CD4-positive, alpha-beta T cell treated with Interferon alpha-2 for 1 hour (primary cell): Measurements from ENCODE around the gene CSF3.
A peak's percentile ranks its signal among the peaks of the same experiment; 100 is the strongest.

Experiments used
- DNase-seq, 2 donors: peaks; one replicate each; pipeline ENCODE4 v3.0.0-alpha.2; 2020 to 2022

The CSF3 gene, protein sequence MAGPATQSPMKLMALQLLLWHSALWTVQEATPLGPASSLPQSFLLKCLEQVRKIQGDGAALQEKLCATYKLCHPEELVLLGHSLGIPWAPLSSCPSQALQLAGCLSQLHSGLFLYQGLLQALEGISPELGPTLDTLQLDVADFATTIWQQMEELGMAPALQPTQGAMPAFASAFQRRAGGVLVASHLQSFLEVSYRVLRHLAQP

DNA sequence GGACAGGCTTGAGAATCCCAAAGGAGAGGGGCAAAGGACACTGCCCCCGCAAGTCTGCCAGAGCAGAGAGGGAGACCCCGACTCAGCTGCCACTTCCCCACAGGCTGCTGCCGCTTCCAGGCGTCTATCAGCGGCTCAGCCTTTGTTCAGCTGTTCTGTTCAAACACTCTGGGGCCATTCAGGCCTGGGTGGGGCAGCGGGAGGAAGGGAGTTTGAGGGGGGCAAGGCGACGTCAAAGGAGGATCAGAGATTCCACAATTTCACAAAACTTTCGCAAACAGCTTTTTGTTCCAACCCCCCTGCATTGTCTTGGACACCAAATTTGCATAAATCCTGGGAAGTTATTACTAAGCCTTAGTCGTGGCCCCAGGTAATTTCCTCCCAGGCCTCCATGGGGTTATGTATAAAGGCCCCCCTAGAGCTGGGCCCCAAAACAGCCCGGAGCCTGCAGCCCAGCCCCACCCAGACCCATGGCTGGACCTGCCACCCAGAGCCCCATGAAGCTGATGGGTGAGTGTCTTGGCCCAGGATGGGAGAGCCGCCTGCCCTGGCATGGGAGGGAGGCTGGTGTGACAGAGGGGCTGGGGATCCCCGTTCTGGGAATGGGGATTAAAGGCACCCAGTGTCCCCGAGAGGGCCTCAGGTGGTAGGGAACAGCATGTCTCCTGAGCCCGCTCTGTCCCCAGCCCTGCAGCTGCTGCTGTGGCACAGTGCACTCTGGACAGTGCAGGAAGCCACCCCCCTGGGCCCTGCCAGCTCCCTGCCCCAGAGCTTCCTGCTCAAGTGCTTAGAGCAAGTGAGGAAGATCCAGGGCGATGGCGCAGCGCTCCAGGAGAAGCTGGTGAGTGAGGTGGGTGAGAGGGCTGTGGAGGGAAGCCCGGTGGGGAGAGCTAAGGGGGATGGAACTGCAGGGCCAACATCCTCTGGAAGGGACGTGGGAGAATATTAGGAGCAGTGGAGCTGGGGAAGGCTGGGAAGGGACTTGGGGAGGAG lies at the start of gene CSF3:
Gene CSF3, plus strand, starts transcription at position 436 of the 993 bp plus-strand sequence. Its CDS starts 35 bp downstream, at position 471.
- DNase-seq = no peak

DNA sequence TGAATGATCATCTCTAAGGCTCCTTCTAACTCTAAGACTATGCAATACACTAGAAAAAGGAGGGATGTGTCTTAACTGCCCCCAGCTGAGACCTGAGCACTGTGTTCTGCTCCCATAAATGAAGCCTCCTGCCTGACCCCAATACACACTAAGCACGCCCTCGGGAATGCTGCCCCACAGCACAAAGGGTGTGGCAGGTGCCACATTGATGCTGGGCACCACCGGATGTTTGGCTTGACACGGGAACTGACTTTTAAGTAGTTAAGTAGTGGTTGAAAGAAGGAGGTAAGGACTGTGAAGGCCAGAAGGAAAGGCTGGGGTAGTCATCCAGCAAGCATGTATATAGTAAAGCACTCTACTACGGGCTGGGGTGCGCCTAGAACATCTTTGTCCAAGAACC lies 48.5 kb upstream of the CSF3 start:
- no peak for DNase-seq

DNA sequence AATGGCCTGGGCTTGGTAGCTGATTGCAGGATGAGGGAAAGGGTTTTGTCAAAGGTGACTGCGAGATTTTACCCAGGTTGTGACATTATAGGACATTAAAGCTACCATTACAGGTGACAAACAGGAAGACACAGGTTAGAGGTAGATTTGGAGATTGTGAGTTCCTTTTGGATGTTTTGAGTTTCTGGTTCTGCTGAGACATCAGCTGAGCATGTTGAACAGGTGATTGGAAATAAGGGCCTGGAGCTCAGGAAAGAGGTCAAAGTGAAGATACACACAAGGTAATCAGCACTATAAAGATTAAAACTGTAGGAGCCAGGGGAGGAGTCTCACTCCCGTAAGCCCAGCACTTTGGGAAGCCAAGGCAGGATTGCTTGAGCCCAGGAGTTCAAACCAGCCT lies 46.5 kb upstream of the CSF3 start:
- no peak for DNase-seq

DNA sequence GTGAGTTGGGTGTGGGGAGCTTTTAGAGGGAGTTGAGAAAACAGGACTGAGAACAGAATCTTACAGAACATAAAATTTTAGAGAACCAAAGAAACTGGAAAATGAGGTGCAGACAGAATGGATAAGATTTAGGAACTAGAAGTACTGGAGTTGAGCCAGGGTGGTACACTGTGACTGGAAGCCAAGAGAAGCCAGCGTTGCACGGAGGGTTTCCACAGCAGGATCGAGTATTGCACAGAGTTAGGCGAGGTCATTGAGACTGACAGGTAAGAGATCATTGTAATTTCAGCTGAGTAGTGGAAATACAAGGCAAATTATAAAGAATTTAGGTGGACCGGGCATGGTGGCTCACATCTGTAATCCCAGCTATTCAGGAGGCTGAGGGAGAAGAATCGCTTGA lies 45.9 kb upstream of the CSF3 start:
- no peak for DNase-seq

DNA sequence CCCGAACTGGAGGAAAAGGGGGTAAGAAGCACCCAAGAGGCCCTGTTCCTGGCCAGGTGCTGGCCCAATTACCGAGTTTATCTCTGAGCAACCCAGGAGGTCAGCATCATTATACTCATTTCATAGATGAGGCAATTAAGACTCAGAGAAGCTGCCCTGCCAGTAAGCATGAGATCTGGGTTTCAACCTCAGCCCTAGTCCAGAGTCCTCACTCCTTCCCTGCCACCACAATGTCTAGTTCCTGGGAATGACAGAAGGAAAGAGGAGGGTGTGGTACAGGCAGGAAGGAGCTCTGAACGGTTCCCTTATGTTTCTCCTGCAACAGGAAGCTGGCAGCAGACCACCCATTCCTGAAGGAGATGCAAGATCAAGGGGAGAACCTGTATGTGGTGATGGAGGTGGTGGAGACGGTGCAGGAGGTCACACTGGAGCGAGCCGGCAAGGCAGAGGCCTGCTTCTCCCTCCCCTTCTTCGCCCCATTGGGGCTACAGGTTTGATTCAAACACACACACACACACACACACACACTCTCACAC lies 45.0 kb upstream of the CSF3 start:
- DNase-seq = no peak

DNA sequence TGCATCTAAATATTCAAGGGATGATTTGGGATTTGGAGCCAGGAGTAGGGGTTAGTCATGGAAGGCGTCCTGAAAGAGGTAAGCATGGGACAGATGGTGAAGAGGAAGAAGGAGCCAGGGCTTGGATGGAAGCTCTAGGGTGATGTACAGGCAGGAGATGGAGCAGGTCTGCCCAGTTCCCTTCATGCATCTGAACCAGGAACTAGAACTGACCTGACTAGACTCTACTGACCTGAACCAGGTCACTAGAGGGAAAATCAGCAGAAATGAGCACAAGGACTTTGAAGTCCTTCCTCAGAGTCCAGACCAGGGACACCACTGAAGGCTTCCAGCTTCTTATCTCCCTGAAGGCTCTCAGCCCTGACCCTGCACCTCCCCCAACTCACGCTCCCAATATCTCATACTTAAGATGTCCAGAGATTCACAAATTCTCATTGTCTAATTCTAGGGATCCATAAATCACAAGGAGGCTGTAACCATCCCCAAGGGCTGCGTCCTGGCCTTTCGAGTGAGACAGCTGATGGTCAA lies 44.1 kb upstream of the CSF3 start:
- no peak for DNase-seq

DNA sequence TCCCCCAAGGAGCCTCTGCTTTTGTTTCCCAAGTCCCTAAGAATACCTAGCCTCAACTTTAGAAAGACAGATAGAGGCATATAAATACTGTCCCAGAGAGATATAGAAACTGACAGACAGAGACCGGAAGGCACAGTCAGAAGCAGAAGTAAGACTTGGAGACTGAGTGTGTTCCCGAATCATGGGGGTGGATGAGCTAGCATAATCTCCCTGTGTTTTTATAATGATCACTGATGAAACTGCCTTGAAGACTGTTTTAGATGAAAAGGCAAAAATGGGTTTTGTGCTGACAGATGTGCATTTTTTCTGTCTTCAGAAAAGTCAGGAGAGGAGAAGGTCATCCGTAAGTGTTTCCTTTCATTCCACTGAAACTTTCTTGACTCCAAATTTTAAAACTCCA lies 43.0 kb upstream of the CSF3 start:
- peak in 1 of 2 donors; percentile 12 for DNase-seq

DNA sequence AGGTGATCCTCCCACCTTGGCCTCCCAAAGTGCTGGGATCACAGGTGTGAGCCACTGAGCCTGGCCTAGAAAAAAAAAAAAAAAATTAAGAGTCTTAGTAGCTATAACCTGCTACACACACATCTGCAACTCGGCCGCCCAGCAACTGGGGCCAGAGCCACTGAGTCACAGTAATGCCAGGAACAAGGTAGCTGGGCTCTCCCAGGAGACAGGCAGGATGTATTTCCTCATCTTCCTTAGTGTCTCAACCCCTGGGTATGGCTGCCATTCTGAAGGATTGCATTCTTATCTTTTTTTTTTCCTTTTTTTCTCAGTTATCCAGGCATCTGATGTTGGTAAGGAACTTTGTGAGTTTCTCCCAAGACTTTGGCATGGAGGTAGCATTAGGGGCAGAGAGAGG lies 41.7 kb upstream of the CSF3 start:
- DNase-seq = no peak

DNA sequence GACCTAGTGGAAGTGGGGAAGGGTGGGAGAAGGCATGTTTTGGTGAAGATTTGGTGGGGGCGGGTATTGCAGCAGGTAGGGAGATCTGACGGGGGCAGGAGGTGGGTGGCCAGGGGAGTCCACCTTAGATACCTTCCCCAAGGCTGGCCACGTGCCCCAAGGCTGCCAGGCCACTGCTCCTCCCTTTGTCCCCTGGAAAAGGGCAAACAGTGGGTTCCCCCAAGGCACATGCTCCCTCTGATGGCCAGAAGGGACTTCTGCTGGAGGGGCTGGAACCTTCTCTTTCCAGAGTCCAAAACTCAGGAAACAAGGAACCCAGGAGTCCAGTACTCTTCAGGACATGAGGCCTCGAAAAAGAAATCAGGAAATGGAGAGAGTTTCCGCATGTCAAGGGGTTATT lies 40.8 kb upstream of the CSF3 start:
- DNase-seq = no peak

DNA sequence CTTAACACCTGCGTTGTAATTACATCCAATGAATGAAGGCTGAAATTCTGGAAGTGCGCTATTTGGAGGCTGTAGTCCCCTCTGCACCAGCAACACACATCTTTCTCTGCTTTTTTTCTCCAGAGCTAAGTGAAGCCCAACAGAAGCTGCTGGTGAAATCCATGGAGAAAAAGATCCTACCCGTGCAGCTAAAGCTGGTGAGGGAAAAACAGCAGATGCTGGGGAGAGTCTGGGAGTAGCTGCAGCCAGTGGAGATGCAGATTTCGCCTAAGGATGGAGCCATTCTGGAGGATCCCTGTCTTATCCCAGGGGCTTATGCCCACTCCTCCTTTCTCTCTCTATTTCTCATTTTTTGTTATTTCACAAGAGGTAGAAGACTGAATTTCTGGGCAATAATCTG lies 39.4 kb upstream of the CSF3 start:
- DNase-seq = no peak

DNA sequence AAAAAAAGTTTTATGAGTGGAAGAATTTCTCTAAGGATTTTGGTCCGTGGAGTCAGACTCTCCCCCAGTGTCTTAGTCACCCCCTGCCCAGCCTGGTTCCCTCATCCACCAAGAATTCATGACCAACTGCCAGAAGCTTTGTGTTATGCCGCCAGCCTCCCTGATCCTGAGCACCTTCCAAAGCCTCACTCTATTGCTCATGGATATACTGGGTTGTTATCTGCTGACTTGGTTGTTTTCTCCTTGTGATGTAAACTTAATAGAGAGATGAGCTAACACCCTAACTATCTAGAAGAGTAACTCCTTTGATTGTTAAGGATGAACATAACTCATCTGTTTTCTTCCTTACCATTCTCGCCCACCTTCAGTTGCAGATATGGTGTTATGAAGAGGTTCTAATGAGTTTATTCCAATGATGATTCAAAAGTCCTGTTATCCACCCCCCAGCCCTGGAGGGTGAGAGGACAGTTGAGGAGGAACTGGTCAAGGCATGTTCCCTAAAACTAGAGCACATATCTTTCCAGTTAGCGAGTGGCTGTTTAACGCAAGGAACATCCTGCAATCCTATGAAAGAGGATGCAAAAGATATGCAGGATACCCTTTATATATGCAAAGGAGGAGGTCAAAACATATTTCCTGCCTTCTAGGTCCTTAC lies 36.1 kb upstream of the CSF3 start:
- no peak for DNase-seq

DNA sequence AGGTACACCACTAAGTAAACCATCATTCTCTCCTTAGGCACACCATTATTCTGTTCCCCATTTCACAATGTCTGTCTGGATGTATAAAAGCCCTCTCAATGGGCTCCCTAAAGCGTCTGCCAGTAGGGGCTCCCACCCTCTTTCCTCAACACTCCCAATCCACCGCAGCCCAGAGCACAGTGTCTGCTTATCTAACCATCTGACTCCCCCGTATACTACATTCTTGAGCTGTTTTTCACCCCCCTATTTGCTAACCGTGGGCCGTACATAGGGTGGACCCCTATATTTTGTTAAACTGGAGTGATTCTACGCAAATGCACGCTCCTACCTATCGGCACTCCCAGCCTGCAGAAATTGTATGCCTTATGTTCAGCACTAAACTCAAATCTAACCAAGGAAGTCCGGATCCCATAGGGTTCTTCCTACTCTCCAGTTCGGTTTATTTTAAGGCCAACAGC lies 35.3 kb upstream of the CSF3 start:
- no peak for DNase-seq

DNA sequence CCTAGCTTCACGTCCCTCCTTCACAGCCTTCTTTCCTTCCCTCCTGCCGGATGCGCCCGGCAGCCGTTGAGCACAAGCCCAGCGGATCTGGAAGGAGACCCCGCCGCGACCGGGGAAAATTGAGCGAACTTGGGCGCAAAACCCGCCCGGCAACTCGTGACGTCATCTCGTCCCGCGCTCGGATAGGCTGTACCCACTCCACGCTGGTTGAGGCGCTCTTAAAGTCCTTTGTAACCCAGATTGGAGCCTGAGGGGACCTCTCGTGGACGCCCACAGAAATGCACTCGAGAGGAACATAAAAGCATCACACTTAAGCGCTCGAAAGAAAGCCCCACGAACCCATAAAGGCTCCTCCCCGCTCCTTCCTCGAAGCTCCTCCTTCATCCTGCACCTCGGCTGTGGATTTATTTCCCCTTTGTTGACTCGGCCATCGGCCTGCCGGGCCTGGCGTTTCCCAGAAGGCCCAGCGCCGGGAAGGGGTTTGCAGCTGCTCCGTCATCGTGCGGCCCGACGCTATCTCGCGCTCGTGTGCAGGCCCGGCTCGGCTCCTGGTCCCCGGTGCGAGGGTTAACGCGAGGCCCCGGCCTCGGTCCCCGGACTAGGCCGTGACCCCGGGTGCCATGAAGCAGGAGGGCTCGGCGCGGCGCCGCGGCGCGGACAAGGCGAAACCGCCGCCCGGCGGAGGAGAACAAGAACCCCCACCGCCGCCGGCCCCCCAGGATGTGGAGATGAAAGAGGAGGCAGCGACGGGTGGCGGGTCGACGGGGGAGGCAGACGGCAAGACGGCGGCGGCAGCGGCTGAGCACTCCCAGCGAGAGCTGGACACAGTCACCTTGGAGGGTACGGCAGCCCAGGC lies 34.7 kb upstream of the CSF3 start, which contains the start of gene PSMD3:
Gene PSMD3, plus strand, starts transcription at position 457 of the 856 bp plus-strand sequence. Its CDS starts 164 bp downstream, at position 621.
- peak; percentile 99 to 100 for DNase-seq

DNA sequence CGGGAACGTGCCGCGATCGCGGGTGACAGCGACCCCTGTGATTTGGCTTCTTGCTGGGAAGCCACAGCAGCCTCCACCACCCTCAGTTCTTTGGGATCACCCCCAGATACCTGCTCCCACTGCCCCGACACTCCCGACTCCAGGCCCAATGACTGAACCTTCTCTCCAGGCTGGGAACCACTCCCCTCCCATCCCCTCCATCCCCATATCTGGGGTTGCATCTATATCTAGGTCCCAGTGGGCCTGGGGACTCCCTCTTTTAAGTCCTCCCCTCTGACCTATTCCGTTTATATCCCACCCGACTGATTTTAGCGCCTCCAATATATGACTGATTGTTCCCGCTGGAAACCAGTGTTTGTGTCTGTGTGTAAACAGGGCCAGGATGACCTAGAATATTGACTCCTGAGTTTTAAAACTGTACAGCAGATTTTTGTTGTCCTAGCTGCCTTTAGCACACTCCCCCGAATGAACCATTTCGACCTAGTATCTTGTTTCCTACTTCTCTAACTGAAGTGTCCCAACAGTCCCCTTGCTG lies 34.0 kb upstream of the CSF3 start:
- no peak for DNase-seq

DNA sequence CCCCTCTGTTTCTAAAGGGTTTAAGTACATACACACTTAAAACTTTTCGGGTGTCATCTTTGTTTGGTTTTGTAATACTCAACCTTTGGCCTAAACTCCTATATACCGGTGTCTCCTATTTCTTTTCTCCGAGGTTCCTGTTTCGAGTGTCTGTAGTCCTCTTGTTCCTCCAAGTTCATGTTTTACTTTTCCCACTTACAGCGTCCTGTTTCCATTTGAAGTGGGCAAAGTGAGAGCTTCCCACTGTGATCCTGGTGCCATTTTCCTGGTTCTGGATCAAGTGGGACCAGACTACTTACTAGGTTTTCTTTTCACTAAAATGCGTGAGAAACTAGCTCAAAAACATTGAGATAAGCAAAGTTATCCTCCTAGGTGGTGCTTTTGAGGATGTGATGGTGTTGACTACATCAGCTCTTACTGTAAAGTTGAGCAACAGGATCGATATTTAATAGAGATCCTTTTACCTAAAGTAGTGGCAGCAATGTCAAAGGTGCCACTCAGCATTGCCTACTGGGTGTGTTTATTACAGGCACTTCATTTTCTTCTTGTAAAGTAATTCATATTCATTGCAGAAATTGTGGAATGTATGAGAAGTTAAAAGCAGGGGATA lies 33.4 kb upstream of the CSF3 start:
- no peak for DNase-seq

DNA sequence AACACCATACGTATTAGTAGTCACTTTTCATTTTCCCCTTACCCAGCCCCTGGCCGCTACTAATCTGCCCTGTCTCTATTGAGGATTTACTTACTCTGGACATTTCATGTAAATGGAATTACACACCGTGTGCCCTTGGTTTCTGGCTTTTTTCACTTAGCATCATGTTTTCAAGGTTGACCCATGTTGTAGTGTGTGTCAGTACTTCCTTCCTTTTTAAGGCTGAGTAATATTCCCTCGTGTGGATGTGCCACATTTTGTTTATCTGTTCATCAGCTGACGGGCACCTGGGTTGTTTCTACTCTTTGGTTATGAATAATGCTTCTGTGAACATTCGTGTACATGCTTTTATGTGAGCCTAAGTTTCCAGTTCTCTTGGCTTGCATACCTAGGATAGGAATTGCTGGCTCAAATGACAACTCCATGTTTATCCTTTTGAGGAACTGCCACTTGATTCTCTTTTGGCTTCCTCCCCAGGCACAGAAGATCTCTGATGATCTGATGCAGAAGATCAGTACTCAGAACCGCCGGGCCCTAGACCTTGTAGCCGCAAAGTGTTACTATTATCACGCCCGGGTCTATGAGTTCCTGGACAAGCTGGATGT lies 26.9 kb upstream of the CSF3 start:
- no peak for DNase-seq

DNA sequence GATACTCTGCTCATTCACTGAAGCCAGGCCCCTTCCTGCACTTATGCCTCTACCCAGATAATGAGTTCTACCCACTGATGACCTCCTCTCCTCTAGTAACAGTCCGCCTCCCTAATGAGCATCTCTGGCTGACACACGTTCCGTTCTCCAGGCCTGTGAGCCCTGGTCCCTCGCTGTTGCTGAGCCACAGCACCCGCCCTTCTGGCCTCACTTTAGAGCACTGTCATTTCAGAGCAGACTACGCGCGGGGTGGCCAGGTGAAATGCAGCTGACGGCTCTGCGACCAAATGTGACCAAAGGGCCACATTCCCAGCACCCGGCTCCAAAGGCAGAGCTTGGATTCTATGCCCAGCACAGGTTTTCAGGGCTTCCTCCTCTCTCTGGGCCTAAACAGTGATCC lies 20.8 kb upstream of the CSF3 start:
- no peak for DNase-seq

DNA sequence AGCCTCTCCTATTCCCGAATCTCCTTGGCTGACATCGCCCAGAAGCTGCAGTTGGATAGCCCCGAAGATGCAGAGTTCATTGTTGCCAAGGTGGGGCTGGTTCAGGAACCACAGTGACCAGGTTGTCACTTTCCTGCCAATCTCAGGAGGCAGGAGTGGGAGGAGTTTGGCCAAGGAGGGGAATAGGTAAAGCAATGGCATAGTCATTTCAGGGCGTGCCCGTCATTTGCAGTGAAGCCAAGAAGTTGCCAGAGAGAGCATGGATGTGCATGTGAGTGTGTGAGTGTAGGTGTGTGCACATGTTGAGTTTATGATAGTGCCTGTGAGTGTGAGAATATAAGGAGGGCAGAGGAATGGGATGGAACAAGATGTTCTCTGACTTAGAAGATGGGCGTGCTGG lies 19.8 kb upstream of the CSF3 start:
- no peak for DNase-seq

DNA sequence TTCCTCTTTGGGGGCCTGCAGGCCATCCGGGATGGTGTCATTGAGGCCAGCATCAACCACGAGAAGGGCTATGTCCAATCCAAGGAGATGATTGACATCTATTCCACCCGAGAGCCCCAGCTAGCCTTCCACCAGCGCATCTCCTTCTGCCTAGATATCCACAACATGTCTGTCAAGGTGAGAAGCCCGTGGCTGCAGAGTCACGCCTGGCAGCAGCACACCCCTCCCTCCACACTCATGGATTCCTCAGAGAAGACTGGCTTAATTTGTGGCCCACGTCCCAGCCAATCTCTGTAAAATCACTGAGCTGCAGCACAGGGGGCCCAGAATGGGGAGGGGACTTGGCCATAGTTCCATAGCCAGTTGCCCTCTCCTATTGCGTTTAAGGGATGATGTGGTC lies 19.1 kb upstream of the CSF3 start:
- DNase-seq = no peak

DNA sequence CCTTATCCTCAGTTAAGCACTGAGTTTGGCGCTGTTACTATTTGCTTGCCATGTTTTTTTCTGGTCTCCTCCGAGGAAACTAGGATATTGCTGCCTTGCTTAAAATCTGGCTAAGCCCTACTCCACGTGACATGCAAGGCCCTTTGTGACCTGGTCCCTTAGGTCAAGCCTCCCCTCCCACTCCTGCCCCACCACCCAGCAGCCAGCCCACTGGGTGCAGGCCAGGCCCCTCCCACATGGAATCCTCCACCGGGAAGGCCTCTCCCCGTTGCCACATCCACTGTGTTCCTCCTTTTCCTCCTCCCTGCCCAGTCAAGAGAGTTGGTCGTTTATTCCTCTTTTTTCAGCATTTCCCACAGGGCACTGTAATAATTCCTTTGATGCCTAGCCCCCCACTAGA lies 18.4 kb upstream of the CSF3 start:
- no peak for DNase-seq

DNA sequence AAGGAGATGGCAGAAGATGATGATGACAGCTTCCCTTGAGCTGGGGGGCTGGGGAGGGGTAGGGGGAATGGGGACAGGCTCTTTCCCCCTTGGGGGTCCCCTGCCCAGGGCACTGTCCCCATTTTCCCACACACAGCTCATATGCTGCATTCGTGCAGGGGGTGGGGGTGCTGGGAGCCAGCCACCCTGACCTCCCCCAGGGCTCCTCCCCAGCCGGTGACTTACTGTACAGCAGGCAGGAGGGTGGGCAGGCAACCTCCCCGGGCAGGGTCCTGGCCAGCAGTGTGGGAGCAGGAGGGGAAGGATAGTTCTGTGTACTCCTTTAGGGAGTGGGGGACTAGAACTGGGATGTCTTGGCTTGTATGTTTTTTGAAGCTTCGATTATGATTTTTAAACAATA lies 17.7 kb upstream of the CSF3 start:
- DNase-seq = no peak
